SU-DHL-6 (cell line): Measurements from ENCODE around the gene OR5K4.
"Not testable (repeated sequence)": the region's sequence is repeated elsewhere in the genome, so short reads cannot be mapped to it uniquely, and the experiment has no call there.

Experiments used
- CTCF ChIP-seq: fragments of 200-600 bp; sonication (generic); IDR thresholded peaks from one replicate; pipeline ENCODE4 v1.5.1; 2017; ENCODE audit warnings: antibody characterized with exemption, mild to moderate bottlenecking, low read length, moderate library complexity; ENCODE audit not compliant: insufficient read depth, poor library complexity, severe bottlenecking
- EZH2phosphoT487 ChIP-seq: fragments of 200-600 bp; sonication (generic), shearing (Covaris generic); conservative IDR thresholded peaks from 2 replicates; pipeline ENCODE4 v1.6.1; 2018; ENCODE audit warnings: mild to moderate bottlenecking, antibody characterized with exemption, low read length, moderate library complexity, mixed read lengths

- TF ChIP-seq CTCF, EZH2phosphoT487: not testable (repeated sequence)
Measured at GRCh38 chr3:98396482-98396881, 42.8 kb downstream of the OR5K4 start.
